MM.1S (cell line): ENCODE data around the gene SLC44A5.

Experiments
- DNase-seq: peaks from one replicate; pipeline ENCODE4 v3.0.0-alpha.2; 2015
- H2AFZ ChIP-seq: fragments of 300-600 bp; sonication (generic); 2 replicates; pipeline ENCODE4 v1.6.0; 2016; ENCODE audit warnings: antibody characterized with exemption, low read length
- H3F3A ChIP-seq: fragments of 300-600 bp; sonication (generic); 2 replicates; pipeline ENCODE4 v1.6.1; 2016; ENCODE audit warnings: mild to moderate bottlenecking, antibody characterized with exemption, low read length, moderate library complexity, mixed read lengths; ENCODE audit not compliant: insufficient read depth
- H3K27ac ChIP-seq: fragments of 300-600 bp; sonication (generic); 2 replicates; pipeline ENCODE4 v1.5.1; 2016; ENCODE audit warnings: mild to moderate bottlenecking, low read length
- H3K27me3 ChIP-seq: fragments of 300-600 bp; sonication (generic); replicated peaks from 2 replicates; pipeline ENCODE4 v1.6.0; 2016; ENCODE audit warnings: low read length; ENCODE audit not compliant: insufficient read depth
- H3K36me3 ChIP-seq: fragments of 300-600 bp; sonication (generic); replicated peaks from 2 replicates; pipeline ENCODE4 v1.6.1; 2016; ENCODE audit warnings: mild to moderate bottlenecking, low read length, mixed read lengths; ENCODE audit not compliant: insufficient read depth
- H3K4me1 ChIP-seq: fragments of 300-600 bp; sonication (generic); 2 replicates; pipeline ENCODE4 v1.6.1; 2016; ENCODE audit warnings: low read length, mixed read lengths
- H3K4me2 ChIP-seq: fragments of 300-600 bp; sonication (generic); 2 replicates; pipeline ENCODE4 v1.6.0; 2016; ENCODE audit warnings: low read depth, low read length
- H3K4me3 ChIP-seq: fragments of 300-600 bp; sonication (generic); 2 replicates; pipeline ENCODE4 v1.5.1; 2016; ENCODE audit warnings: low read length, mixed read lengths
- H3K79me2 ChIP-seq: fragments of 300-600 bp; sonication (generic); 2 replicates; pipeline ENCODE4 v1.6.1; 2016; ENCODE audit warnings: mixed run types, low read length, mixed read lengths
- H3K9ac ChIP-seq: fragments of 300-600 bp; sonication (generic); 2 replicates; pipeline ENCODE4 v1.6.1; 2016; ENCODE audit warnings: low read length, mixed read lengths
- H3K9me2 ChIP-seq: fragments of 300-600 bp; sonication (generic); replicated peaks from 2 replicates; pipeline ENCODE4 v1.6.1; 2016; ENCODE audit warnings: mild to moderate bottlenecking, low read length, mixed read lengths; ENCODE audit not compliant: insufficient read depth
- H3K9me3 ChIP-seq: fragments of 300-600 bp; sonication (generic); replicated peaks from 2 replicates; pipeline ENCODE4 v1.6.1; 2016; ENCODE audit warnings: mild to moderate bottlenecking, low read length, mixed read lengths; ENCODE audit not compliant: insufficient read depth
- H4K20me1 ChIP-seq: fragments of 300-600 bp; sonication (generic); 2 replicates; pipeline ENCODE4 v1.6.1; 2016; ENCODE audit warnings: mild to moderate bottlenecking, low read length, moderate library complexity, mixed read lengths; ENCODE audit not compliant: insufficient read depth
- CTCF ChIP-seq: fragments of 300-600 bp; sonication (generic); IDR thresholded peaks from 2 replicates; pipeline ENCODE4 v1.5.1; 2016; ENCODE audit warnings: antibody characterized with exemption, low read length, mixed read lengths
- EZH2 ChIP-seq: fragments of 300-600 bp; sonication (generic); optimal IDR thresholded peaks from 2 replicates; pipeline ENCODE3; 2017; ENCODE audit warnings: low read depth, mild to moderate bottlenecking, antibody characterized with exemption, low read length, mixed read lengths
- EZH2phosphoT487 ChIP-seq: fragments of 300-600 bp; sonication (generic); IDR thresholded peaks from 2 replicates; pipeline ENCODE4 v1.6.1; 2018; ENCODE audit warnings: antibody characterized with exemption, low read length

Gene SLC44A5

GRCh38 chr1:75312620-75313019 is 298.3 kb downstream of the SLC44A5 start:
- no peak overlapping the region for H2AFZ ChIP-seq
- H3K27me3 ChIP-seq, result no peaks in the 10 kb centered on the region
- no peak for DNase-seq
- no peaks in the 10 kb centered on the region for H3F3A ChIP-seq
- no peak overlapping the region for H3K9ac ChIP-seq
- H3K27ac ChIP-seq, result no peak overlapping the region
- H4K20me1 ChIP-seq, result no peaks in the 10 kb centered on the region
- no peaks in the 10 kb centered on the region for H3K9me2 ChIP-seq
- H3K4me2 ChIP-seq, result no peak overlapping the region
- TF ChIP-seq EZH2phosphoT487 (no peak), EZH2 (no peak), CTCF (no peak)
- no peaks in the 10 kb centered on the region for H3K9me3 ChIP-seq
- H3K4me1 ChIP-seq, result no peaks in the 10 kb centered on the region
- H3K79me2 ChIP-seq, result no peaks in the 10 kb centered on the region
- H3K4me3 ChIP-seq, result no peak overlapping the region
- H3K36me3 ChIP-seq, result no peaks in the 10 kb centered on the region

- Histone ChIP-seq H3F3A (no peaks in the 10 kb centered on the region), H2AFZ (no peak overlapping the region), H3K4me2 (no peak overlapping the region), H3K9me3 (no peaks in the 10 kb centered on the region), H3K79me2 (no peaks in the 10 kb centered on the region), H4K20me1 (no peaks in the 10 kb centered on the region), H3K36me3 (no peaks in the 10 kb centered on the region), H3K9me2 (no peaks in the 10 kb centered on the region), H3K27ac (no peak overlapping the region), H3K4me3 (no peak overlapping the region), H3K4me1 (no peaks in the 10 kb centered on the region), H3K27me3 (no peaks in the 10 kb centered on the region), H3K9ac (no peak overlapping the region)
- DNase-seq, result no peak
- no peak for TF ChIP-seq CTCF
- TF ChIP-seq EZH2, result no peak
- no peak for TF ChIP-seq EZH2phosphoT487
Measured at GRCh38 chr1:75310067-75310466, 300.8 kb downstream of the SLC44A5 start.

- no peak overlapping the region for H3K27ac ChIP-seq
- H3K79me2 ChIP-seq, result no peaks in the 10 kb centered on the region
- no peaks in the 10 kb centered on the region for H3K9me3 ChIP-seq
- no peaks in the 10 kb centered on the region for H4K20me1 ChIP-seq
- H3F3A ChIP-seq, result no peaks in the 10 kb centered on the region
- no peak overlapping the region for H3K9ac ChIP-seq
- no peak overlapping the region for H3K4me3 ChIP-seq
- H3K27me3 ChIP-seq, result no peaks in the 10 kb centered on the region
- no peak overlapping the region for H3K4me2 ChIP-seq
- H3K9me2 ChIP-seq, result no peaks in the 10 kb centered on the region
- H3K36me3 ChIP-seq, result no peaks in the 10 kb centered on the region
- no peaks in the 10 kb centered on the region for H3K4me1 ChIP-seq
- TF ChIP-seq EZH2phosphoT487 (no peak), EZH2 (no peak), CTCF (no peak)
- DNase-seq, result no peak
- no peak overlapping the region for H2AFZ ChIP-seq
Measured at GRCh38 chr1:75308365-75308764, 302.5 kb downstream of the SLC44A5 start.
